HFFc6 (cell line): ENCODE data around the gene RAB3B. TPM values are rescaled to one million over a fixed set of nuclear protein-coding genes. Genes with fewer than 3 reads are reported as not detected.

ENCODE experiments used
- DNase-seq: peaks from one replicate; pipeline ENCODE4 v3.0.0-alpha.2; 2018
- H3K27ac Mint-ChIP-seq: 2 replicates; pipeline ENCODE4 v1.8.0; 2020; ENCODE audit warnings: mild to moderate bottlenecking, mixed read lengths
- H3K27me3 Mint-ChIP-seq: 2 replicates; pipeline ENCODE4 v1.8.0; 2021; ENCODE audit warnings: mild to moderate bottlenecking, moderate library complexity, mixed read lengths; ENCODE audit not compliant: insufficient read depth
- H3K36me3 Mint-ChIP-seq: 2 replicates; pipeline ENCODE4 v1.8.0; 2021; ENCODE audit warnings: low read depth, mixed read lengths
- H3K4me1 Mint-ChIP-seq: 2 replicates; pipeline ENCODE4 v1.8.0; 2020; ENCODE audit warnings: low read depth, mixed read lengths
- H3K4me3 Mint-ChIP-seq: 2 replicates; pipeline ENCODE4 v1.8.0; 2020; ENCODE audit warnings: mild to moderate bottlenecking, moderate library complexity, mixed read lengths
- H3K9me3 Mint-ChIP-seq: 2 replicates; pipeline ENCODE4 v1.8.0; 2020; ENCODE audit warnings: mild to moderate bottlenecking, mixed read lengths
- total RNA-seq, 6 experiments: library from RNA; stranded (reverse); fragmentation: NEBNext Ultra II Directional; extraction: Animal tissue kit (Norgen Biotek cat#: 25700); gene quantifications; 2 replicates in 1 of 6; 3 replicates in 5 of 6; pipeline ENCODE4 v1.2.3, GENCODE V29; 2021
- TF ChIP-seq, protein P1 (sequence below): fragments of 200-600 bp; sonication (generic); IDR thresholded peaks from 2 replicates; pipeline ENCODE4 v1.5.0; 2021; ENCODE audit warnings: antibody characterized with exemption, mild to moderate bottlenecking

The RAB3B gene
- total RNA-seq, 6 experiments from 2014 or later: 138 to 174 (median 157) TPM

DNA sequence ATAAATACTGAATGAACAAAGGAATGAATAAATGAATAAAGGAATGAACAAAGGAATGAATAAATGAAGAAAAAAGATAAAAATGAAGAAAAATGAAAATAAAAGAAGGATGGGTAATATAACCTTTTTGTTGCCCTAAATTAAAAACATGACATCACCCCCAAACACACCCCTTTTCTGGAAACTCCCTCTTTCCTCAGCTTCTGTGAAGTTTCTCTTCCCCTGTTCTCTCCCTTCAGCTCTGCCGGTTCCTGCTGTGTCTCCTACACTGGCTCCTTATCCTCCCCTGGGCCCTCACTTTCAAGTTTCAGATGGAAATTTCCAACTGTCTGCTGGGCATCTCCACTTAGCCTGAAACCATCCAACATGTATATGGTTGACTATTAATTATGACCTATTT lies 37.9 kb downstream of the RAB3B start:
- TF ChIP-seq, protein P1, sequence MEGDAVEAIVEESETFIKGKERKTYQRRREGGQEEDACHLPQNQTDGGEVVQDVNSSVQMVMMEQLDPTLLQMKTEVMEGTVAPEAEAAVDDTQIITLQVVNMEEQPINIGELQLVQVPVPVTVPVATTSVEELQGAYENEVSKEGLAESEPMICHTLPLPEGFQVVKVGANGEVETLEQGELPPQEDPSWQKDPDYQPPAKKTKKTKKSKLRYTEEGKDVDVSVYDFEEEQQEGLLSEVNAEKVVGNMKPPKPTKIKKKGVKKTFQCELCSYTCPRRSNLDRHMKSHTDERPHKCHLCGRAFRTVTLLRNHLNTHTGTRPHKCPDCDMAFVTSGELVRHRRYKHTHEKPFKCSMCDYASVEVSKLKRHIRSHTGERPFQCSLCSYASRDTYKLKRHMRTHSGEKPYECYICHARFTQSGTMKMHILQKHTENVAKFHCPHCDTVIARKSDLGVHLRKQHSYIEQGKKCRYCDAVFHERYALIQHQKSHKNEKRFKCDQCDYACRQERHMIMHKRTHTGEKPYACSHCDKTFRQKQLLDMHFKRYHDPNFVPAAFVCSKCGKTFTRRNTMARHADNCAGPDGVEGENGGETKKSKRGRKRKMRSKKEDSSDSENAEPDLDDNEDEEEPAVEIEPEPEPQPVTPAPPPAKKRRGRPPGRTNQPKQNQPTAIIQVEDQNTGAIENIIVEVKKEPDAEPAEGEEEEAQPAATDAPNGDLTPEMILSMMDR: no peak
- H3K36me3 Mint-ChIP-seq: peaks cover 53% of the 10 kb centered on the region
- no peaks in the 10 kb centered on the region for H3K9me3 Mint-ChIP-seq
- H3K27ac Mint-ChIP-seq: no peak overlapping the region; the same call in 1 of the 2 replicates
- peaks cover 75% of the 10 kb centered on the region for H3K4me1 Mint-ChIP-seq
- no peak for DNase-seq
- no peak overlapping the region for H3K4me3 Mint-ChIP-seq
- peaks cover 2% of the 10 kb centered on the region; the same call in 1 of the 2 replicates for H3K27me3 Mint-ChIP-seq

DNA sequence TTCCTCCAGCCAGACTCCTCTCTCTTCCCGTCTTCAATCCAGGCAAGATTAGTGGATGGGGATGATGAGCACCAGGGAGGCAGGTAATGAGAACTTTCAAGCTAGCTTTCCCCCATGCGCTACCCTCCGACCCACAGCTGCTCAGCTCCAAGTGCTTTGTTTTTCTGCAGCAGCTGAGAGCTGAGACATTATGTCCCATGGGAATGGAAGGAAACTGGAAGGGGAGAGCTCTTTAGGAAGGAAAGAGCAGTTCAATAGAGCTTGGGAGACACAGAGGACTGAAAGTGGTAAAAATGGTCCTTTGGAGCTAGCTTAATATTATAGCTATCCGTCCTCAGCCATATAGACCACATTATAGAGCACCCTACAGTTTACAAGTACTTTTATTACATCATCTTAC lies 39.8 kb downstream of the RAB3B start:
- no peak for DNase-seq
- TF ChIP-seq, protein P1: no peak
- no peaks in the 10 kb centered on the region for H3K9me3 Mint-ChIP-seq
- H3K27ac Mint-ChIP-seq: no peak overlapping the region
- peaks cover 52% of the 10 kb centered on the region for H3K36me3 Mint-ChIP-seq
- H3K27me3 Mint-ChIP-seq: peaks cover 2% of the 10 kb centered on the region; the same call in 1 of the 2 replicates
- H3K4me1 Mint-ChIP-seq: peaks cover 75% of the 10 kb centered on the region
- H3K4me3 Mint-ChIP-seq: no peak overlapping the region

DNA sequence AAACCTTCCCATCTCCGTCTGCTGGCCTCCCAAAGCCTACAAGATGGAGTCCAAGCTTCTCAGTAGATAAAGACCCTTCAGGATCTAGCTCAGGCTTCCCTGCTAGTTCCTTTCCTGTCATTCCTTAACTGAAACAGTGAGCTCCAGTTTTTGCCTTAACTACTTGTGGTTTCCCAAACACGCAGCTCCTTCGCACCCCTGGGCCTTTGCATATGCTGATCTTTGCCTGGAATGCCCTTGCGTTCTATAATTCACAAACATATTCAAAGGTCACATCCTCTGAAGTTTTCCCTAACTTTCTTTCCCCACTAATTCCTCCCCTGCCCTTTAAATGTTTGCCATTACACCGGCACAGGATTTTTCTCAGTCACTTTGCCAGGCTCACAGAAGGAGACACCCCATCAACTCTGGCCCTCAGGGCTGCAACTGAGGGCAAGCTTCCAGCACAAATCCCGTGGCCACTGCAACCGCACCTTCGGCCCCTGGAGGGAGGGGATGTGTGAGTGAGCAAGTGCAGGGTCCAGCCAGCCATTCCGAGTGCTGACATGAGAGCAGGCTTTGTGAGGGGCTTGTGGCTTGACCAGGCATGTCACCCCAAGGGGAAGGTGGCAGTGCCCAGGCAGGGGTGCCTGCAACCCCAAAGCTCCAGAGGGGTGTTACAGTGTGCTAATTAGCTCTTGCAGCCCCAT lies 41.3 kb downstream of the RAB3B start:
- Mint-ChIP-seq H3K9me3 (no peaks in the 10 kb centered on the region), H3K27ac (peak overlapping the region; percentile 73)

DNA sequence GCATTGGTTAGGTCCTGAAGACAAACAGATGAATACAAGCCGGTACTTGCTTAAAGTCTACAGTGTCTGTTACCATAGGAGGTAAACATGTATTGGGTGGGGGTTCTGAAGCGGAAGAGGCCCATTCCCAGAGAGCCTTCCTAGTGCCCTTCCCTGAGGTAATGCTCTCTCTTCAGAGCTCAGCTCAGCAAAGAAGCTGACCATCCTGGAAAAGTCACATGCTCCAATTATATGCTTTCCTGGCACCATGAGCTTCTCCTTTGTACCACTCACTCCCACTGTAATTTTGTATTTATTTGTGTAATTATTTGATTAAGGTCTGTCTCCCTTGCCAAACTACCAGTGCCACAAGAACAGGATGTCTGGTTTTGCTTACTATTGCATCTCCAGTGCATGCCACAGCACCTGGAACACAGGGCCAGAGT lies 42.0 kb downstream of the RAB3B start:
- peaks cover 58% of the 10 kb centered on the region for H3K4me1 Mint-ChIP-seq
- peak overlapping the region; percentile 73 for H3K27ac Mint-ChIP-seq
- peaks cover 2% of the 10 kb centered on the region; the same call in 1 of the 2 replicates for H3K27me3 Mint-ChIP-seq
- no peaks in the 10 kb centered on the region for H3K9me3 Mint-ChIP-seq
- peaks cover 54% of the 10 kb centered on the region for H3K36me3 Mint-ChIP-seq
- DNase-seq: no peak
- 0 out of 2 replicates have a peak overlapping the region, but pooled peaks have one; percentile 13 for H3K4me3 Mint-ChIP-seq
- TF ChIP-seq, protein P1: no peak

More for the DNA sequence above, 41.3 kb downstream of the RAB3B start:
- H3K4me3 Mint-ChIP-seq: no peak overlapping the region
- H3K4me1 Mint-ChIP-seq: peaks cover 59% of the 10 kb centered on the region
- H3K36me3 Mint-ChIP-seq: peaks cover 55% of the 10 kb centered on the region
- H3K27me3 Mint-ChIP-seq: peaks cover 2% of the 10 kb centered on the region; the same call in 1 of the 2 replicates
- TF ChIP-seq, protein P1: no peak
- DNase-seq: no peak

DNA sequence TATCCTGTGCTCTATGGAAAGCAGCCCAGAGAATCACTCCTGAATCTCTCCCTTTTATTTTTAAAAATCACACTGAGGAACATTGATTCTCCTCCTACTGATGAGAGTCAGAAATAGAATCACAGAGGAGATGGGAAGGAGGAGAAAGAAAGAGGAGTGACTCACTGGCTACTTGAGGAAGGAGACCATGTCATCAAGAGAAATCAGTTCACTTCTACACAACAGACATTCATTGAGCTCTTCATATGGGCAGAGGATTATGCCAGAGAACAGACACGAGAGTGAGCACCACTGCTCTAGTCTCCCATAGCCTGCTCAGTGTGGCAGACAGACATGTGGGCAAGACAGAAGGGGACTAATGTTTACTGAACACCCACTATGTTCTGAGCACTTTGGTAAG lies 44.2 kb downstream of the RAB3B start:
- peak overlapping the region; percentile 47; the same call in 1 of the 2 replicates for H3K4me3 Mint-ChIP-seq
- TF ChIP-seq, protein P1: no peak
- H3K9me3 Mint-ChIP-seq: peaks cover 14% of the 10 kb centered on the region
- H3K27me3 Mint-ChIP-seq: no peaks in the 10 kb centered on the region
- H3K27ac Mint-ChIP-seq: peak overlapping the region; percentile 91
- peaks cover 55% of the 10 kb centered on the region for H3K4me1 Mint-ChIP-seq
- H3K36me3 Mint-ChIP-seq: peaks cover 62% of the 10 kb centered on the region
- peak; percentile 49 for DNase-seq
